PC-3 (cell line): ENCODE results near the gene GBX1.

ENCODE experiments used
- EZH2 ChIP-seq: fragments of 300-600 bp; sonication (generic); IDR thresholded peaks from one replicate; pipeline ENCODE4 v1.6.1; 2017; ENCODE audit warnings: antibody characterized with exemption, mild to moderate bottlenecking, low read length; ENCODE audit not compliant: unreplicated experiment
- EZH2phosphoT487 ChIP-seq: fragments of 300-600 bp; sonication (generic); IDR thresholded peaks from 2 replicates; pipeline ENCODE4 v1.6.1; 2018; ENCODE audit warnings: mild to moderate bottlenecking, antibody characterized with exemption, low read length, borderline replicate concordance
- TF ChIP-seq, protein P1 (sequence below): fragments of 300-600 bp; sonication (generic); conservative IDR thresholded peaks from 2 replicates; pipeline ENCODE4 v1.5.1; 2017; ENCODE audit warnings: antibody characterized with exemption, low read depth, mild to moderate bottlenecking, low read length

DNA sequence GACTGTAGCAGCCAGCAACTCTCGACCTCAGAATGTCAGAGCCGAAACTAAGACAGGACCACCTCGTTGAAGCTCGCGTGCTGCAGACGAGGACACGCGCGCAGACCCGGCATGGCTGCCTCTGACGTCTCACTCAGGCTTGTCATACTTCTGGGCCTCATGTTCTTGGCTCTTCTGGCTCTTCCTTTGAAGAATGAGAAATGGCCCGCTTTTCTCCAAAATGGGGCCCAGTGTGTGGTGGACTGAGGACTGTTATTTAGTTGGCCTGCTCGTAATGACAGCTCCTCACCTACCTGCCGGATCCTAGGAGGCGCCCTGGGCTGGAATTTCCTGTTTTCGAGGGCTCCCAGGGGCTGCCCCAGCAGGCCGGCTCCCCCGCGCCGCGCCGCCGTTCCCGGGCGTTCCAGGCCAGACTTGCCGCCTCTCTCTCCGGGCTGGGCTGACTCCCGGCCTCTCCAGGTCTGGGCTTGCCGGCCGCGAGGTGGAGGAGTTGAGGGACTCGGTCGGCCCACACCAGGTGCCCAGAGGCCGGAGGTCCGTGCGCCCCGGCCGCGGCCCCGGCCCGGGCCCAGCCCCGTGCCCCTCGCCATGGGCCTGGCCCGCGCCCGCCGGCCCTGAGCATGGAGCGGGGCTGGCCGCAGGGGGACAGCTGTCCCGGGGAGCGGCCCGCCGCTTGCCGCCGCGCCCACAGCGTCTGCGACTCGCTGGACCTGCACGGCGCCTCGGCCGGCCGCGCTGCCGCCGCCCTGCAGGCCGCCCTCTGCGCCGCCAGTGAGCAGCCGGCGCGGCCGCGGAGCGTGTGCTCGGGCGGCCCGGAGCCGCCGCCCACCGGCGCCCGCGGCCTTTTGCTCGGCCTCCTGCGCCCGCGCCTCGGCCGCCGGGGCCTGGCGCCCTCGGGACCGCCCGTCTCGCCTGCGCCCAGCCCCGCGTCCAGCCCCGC is 53.1 kb downstream of the GBX1 start:
- TF ChIP-seq, protein P1, sequence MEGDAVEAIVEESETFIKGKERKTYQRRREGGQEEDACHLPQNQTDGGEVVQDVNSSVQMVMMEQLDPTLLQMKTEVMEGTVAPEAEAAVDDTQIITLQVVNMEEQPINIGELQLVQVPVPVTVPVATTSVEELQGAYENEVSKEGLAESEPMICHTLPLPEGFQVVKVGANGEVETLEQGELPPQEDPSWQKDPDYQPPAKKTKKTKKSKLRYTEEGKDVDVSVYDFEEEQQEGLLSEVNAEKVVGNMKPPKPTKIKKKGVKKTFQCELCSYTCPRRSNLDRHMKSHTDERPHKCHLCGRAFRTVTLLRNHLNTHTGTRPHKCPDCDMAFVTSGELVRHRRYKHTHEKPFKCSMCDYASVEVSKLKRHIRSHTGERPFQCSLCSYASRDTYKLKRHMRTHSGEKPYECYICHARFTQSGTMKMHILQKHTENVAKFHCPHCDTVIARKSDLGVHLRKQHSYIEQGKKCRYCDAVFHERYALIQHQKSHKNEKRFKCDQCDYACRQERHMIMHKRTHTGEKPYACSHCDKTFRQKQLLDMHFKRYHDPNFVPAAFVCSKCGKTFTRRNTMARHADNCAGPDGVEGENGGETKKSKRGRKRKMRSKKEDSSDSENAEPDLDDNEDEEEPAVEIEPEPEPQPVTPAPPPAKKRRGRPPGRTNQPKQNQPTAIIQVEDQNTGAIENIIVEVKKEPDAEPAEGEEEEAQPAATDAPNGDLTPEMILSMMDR: no peak
- no peak for TF ChIP-seq EZH2
- TF ChIP-seq EZH2phosphoT487: no peak
